Measurements from ENCODE around the gene ATRIP.

DNA sequence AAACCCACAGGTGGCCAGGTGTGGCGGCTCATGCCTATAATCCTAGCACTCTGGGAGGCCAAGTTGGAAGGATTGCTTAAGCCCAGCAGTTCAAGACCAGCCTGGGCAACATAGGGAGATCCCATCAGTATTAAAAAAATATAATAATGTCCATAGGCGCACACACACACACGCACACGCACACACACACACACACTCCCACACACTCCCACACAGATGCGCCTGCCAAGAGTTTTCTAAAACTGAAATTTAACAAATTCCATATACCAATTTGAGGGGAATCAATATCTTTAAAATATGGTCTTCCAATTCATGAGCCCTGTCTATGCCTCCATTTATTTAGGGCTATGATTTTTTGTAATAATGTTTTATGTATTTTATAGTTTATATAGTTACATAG lies 40.4 kb downstream of the ATRIP start:
- TF ChIP-seq, protein P1, sequence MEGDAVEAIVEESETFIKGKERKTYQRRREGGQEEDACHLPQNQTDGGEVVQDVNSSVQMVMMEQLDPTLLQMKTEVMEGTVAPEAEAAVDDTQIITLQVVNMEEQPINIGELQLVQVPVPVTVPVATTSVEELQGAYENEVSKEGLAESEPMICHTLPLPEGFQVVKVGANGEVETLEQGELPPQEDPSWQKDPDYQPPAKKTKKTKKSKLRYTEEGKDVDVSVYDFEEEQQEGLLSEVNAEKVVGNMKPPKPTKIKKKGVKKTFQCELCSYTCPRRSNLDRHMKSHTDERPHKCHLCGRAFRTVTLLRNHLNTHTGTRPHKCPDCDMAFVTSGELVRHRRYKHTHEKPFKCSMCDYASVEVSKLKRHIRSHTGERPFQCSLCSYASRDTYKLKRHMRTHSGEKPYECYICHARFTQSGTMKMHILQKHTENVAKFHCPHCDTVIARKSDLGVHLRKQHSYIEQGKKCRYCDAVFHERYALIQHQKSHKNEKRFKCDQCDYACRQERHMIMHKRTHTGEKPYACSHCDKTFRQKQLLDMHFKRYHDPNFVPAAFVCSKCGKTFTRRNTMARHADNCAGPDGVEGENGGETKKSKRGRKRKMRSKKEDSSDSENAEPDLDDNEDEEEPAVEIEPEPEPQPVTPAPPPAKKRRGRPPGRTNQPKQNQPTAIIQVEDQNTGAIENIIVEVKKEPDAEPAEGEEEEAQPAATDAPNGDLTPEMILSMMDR (IDR thresholded peaks at IDR 0.05; ENCODE audit: borderline replicate concordance, extremely low read depth, low read length, poor library complexity, severe bottlenecking), result no peak
- TF ChIP-seq EZH2 (IDR thresholded peaks at IDR 0.05; ENCODE audit: borderline replicate concordance, low read depth, low read length, severe bottlenecking), result no peak

Data from DND-41 (cell line).